Loucy (cell line): ENCODE results near the gene AQP7.

Experiments
- EZH2phosphoT487 ChIP-seq: fragments of 200-600 bp; IDR thresholded peaks from 2 replicates; pipeline ENCODE4 v1.6.1; 2018; ENCODE audit warnings: antibody characterized with exemption, mild to moderate bottlenecking, moderate library complexity, borderline replicate concordance
- TF ChIP-seq, protein P1 (sequence below): fragments of 200-600 bp; sonication (generic); conservative IDR thresholded peaks from 2 replicates; pipeline ENCODE4 v1.5.1; 2014; ENCODE audit warnings: mild to moderate bottlenecking, antibody characterized with exemption, low read length

- TF ChIP-seq, protein P1, sequence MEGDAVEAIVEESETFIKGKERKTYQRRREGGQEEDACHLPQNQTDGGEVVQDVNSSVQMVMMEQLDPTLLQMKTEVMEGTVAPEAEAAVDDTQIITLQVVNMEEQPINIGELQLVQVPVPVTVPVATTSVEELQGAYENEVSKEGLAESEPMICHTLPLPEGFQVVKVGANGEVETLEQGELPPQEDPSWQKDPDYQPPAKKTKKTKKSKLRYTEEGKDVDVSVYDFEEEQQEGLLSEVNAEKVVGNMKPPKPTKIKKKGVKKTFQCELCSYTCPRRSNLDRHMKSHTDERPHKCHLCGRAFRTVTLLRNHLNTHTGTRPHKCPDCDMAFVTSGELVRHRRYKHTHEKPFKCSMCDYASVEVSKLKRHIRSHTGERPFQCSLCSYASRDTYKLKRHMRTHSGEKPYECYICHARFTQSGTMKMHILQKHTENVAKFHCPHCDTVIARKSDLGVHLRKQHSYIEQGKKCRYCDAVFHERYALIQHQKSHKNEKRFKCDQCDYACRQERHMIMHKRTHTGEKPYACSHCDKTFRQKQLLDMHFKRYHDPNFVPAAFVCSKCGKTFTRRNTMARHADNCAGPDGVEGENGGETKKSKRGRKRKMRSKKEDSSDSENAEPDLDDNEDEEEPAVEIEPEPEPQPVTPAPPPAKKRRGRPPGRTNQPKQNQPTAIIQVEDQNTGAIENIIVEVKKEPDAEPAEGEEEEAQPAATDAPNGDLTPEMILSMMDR: no peak
- TF ChIP-seq EZH2phosphoT487: no peak
Observed at GRCh38 chr9:33341182-33341581, 61.2 kb downstream of the AQP7 start.
